Activated CD4-positive, alpha-beta T cell treated with anti-CD3 and anti-CD28 coated beads for 48 hours (primary cell): ENCODE measurements around the gene AKNA.

Source experiments
- DNase-seq: peaks from one replicate; pipeline ENCODE4 v3.0.0-alpha.2; 2020

AKNA gene

GRCh38 chr9:114356792-114357191, 31.0 kb downstream of the AKNA start:
- DNase-seq, result no peak

GRCh38 chr9:114355821-114356220, 32.0 kb downstream of the AKNA start:
- DNase-seq, result no peak

GRCh38 chr9:114351932-114352331, 35.9 kb downstream of the AKNA start:
- DNase-seq, result no peak

- no peak for DNase-seq
Measured at GRCh38 chr9:114350636-114351401, 37.0 kb downstream of the AKNA start.

- DNase-seq, result no peak
Measured at GRCh38 chr9:114349713-114350480, 37.9 kb downstream of the AKNA start.

- DNase-seq, result peak; percentile 95
Measured at GRCh38 chr9:114348906-114349482, 38.8 kb downstream of the AKNA start.

GRCh38 chr9:114348261-114348905, 39.4 kb downstream of the AKNA start:
- no peak for DNase-seq

GRCh38 chr9:114347675-114348074, 40.1 kb downstream of the AKNA start:
- no peak for DNase-seq

- no peak for DNase-seq
Measured at GRCh38 chr9:114346146-114346545, 41.6 kb downstream of the AKNA start.

- DNase-seq, result no peak
Measured at GRCh38 chr9:114345493-114346065, 42.2 kb downstream of the AKNA start.

GRCh38 chr9:114344692-114345091, 43.1 kb downstream of the AKNA start:
- no peak for DNase-seq

- no peak for DNase-seq
Measured at GRCh38 chr9:114344188-114344566, 43.6 kb downstream of the AKNA start.

- no peak for DNase-seq
Measured at GRCh38 chr9:114343471-114344187, 44.2 kb downstream of the AKNA start.

GRCh38 chr9:114342755-114343440, 44.9 kb downstream of the AKNA start:
- no peak for DNase-seq

GRCh38 chr9:114341991-114342390, 45.8 kb downstream of the AKNA start:
- no peak for DNase-seq

GRCh38 chr9:114341152-114341830, 46.5 kb downstream of the AKNA start:
- no peak for DNase-seq

- peak; percentile 71 for DNase-seq
Measured at GRCh38 chr9:114339130-114339908, 48.5 kb downstream of the AKNA start.

GRCh38 chr9:114338187-114338586, 49.6 kb downstream of the AKNA start:
- no peak for DNase-seq

- DNase-seq, result no peak
Measured at GRCh38 chr9:114336699-114337395, 50.9 kb downstream of the AKNA start.

- no peak for DNase-seq
Measured at GRCh38 chr9:114336157-114336556, 51.6 kb downstream of the AKNA start.
